NCI-H345 (cell line): ENCODE measurements around the gene PSMG3.

Source experiments
- DNase-seq: peaks from one replicate; lab custom pipeline; 2025; lab: John Stamatoyannopoulos, UW

Gene PSMG3, protein sequence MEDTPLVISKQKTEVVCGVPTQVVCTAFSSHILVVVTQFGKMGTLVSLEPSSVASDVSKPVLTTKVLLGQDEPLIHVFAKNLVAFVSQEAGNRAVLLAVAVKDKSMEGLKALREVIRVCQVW

DNA sequence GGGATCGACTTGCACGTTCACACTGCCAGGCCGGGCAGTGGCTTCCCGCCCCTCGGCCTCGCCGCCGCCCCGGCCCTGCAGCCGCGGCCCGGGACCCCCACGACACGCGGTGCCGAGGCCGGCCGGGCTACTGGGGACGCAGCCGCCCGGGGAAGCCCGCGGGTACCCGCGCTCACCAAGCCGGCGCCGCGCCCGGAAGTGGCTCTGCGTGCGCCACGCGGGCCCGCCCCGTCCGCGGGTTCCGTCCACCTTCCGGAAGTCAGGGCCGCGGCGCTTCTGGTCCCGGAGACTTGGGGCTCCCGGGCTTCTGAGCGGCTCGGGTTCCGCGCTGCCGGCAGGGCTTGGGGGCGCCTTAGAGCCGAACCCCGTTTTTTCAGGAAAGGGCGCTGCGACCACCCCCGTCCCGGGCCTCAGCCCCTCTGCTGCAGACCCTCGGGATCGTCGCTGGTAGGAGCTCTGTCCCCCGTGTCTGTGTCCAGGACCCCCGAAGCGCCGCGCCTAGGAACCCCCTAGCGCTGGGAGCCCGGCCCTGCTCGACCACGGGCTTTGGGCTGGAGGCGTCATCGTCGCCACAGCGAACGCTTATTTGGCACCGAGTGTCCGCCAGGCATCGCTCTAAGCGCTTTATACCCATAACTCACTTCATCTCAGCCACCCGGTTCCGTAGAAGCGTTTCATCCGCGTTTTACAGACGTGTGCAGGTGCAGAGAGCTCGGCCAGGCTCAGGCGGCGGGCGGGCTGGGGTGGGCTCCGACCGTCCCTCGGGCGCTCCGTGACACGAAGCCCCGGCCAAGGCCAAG, at the start of gene PSMG3:
Gene PSMG3 (minus strand): TSS at position 200 of the 800 bp plus-strand sequence. CDS start 693 bp downstream, outside the sequence.
- DNase-seq: peak; percentile 93

DNA sequence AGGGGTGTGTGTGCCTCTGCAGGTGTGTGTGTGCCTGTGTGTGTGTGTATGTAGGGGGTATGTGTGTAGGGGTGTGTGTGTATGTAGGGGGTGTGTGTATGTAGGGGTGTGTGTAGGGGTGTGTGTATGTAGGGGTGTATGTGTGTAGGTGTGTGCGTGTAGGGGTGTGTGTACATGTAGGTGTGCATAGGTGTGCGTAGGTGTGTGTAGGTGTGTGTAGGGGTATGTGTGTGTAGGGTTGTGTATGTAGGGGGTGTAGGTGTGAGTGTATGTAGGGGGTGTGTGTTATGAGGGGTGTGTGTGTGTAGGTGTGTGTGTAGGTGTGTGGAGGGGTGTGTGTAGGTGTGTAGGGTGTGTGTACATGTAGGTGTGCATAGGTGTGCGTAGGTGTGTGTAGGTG, 48.6 kb upstream of the PSMG3 start:
- no peak for DNase-seq

DNA sequence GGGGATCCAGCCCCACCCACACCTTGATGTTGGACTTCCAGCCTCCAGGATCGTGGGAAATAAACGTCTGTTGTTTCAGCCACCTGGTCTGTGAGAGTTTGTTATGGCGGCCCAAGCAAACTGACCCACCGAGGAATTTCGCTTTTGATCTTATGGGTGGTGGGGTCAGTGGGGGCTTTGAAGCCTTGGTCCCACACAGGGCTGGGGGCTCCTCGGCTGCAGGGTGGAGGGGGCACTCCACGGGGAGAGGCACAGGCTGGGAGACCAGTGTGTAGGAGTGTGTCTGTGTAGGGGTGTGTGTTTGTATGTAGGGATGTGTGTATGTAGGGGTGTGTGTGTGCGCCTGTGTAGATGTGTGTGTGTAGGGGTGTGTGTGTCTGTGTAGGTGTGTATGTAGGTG, 48.1 kb upstream of the PSMG3 start:
- no peak for DNase-seq

DNA sequence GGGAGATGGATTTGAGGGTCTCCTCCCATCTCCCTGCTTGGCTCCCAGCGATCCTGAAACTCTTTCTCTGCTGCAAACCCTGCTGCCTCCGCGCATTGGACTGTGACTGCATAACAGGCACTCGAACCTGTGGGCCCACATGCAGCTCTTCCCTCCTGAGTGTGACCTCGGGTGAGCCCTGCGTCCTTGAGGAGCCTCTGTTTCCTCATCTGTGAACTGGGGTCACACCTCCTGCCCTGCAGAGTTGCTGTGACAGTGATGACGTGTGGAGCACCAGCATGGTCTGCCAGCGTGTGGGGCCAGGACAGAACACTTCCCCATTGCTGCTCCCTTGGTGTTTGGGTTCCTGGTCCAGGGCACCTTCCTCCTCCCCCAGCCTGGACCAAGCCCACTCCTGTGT, 46.9 kb upstream of the PSMG3 start:
- DNase-seq: no peak

DNA sequence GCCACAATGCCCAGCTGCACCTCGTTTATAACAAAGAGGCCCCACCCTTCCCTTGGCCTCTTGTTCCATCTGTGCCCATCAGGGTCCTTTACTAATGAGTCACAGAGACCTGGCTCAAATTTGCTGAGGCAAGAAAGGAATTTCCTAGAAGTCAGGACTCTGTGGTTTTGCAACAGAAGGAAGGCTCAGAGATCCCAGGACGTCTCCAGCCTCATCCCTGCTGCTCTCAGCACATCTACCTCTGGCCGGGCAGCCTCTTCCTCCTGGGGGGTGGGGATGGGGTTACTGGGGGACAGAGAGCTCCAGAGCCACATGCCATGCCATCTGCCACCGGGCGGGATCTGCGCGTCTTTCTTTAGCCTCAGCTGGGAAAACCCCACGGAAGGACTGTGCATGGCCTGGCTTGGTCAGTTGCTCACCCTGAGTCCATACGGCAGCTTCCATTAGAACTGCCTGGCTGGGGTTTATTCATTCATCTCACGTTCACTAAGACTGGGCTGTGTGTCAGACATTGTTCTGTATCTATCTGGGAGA, 41.9 kb upstream of the PSMG3 start:
- DNase-seq: no peak

DNA sequence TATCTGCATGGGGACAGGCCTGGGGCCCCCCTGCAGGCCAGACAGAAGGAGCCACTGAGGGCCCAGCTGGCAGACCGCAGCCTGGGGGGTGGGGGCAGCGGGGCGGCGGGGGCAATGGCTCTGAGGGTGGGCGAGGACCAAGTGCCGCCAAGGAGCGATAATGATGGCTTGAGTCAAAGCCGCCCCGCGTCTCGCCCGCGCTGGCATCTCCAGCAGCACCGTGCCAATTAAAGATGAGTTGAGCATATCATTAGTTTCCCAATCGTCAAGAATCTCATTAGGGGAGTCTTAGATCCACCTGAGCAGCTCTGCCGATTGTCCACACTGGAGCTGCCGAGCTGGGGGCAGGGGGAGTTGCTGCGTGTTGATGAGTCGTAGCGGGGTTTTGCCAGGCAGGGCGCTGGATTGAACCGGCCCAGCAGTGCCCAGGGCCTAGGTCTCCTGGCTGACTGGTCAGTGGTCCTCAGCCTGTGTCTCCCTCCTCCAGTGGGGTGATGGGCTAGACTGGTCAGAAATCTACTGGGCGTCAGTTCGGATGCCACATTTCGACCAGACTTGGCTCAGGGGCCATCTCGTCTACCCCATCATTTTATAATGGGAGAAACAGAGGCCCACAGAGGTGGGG, 41.0 kb upstream of the PSMG3 start:
- DNase-seq: no peak

DNA sequence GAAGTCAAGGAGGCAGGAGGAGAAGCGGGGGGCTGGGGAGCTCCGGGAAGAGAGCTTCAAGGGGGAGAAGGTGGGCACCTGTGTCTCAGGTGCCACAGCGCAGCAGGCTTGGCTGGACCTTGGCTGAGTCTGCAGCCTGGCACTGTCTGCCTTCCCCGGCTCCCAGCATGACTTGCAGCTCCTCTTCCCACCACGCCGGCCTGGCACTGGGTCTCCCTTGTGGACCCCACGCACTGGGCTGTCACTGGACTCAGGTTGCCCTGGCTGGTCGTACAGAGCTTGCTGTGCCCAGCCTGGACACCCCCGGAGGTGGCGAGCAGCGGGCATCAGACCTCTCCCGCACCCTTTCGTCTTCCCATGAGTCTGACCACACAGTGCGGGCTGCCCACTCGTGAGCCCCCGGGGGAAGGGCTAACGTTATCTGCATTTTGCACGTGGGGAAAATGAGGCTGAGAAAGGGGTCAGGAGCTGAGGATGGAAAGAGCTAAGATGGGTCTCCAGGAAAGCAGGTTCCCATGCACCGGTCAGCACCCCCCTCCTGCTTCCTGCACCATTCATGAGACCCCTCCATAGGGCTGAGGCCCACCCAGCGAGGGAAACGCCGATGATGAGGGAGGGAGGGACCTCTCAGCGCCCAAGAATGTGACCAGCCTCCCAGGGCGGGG, 40.3 kb upstream of the PSMG3 start:
- DNase-seq: no peak

DNA sequence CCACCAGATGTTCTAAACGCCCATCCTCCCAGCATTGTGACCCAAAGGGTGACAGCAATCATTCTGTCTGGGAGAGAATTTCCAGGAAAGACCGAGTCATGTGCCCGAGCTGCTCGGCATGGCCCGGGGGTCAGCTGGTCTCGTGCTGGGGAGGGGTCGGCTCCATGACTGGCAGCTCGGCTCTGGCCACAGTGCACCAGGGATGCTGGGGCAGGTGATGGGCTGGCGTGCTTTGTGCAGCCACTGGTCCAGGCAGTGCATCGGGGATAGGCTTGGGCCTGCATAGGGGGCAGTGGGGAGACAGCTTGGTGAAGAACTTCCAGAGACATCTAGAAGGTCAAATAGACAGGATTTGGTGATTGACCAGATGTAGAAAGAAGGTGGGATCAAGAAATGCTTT, 39.2 kb upstream of the PSMG3 start:
- DNase-seq: no peak

DNA sequence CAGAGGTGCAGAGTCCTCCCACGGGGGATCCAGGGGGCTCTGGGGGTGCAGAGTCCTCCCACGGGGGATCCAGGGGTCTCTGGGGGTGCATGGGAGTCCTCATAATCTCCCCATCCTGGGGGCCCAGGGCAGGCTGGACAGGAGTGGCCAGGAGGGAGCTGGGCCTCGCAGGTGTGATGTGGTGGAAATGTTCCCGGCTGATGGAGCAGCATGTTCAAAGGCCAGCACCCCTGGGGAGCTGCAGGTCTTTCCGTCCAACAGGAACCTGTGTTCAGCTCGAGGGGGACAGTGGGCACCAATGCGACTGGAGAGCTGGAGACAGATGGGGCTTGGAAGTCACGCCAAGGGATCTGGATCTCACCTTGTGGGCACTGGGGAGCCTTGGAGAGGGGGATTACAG, 38.5 kb upstream of the PSMG3 start:
- DNase-seq: no peak

DNA sequence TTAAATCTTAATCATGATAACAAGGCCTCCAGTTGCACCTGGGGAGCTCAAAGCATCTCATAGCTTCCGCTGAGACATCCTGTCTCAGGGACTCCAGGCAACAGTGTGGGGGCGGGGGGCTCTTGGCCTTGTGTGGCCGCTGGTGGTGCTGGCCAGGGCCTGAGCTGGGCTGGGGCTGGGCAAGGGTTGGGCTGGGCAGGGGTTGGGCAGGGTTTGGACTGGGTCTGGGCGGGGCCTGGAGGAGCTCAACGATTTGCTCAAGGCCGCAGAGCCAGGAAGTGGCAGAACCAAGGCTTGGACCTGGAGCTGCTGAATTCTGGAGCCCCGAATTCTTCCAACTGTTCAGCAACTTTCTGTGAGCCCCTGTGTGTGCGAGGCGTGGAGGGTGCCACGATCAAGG, 37.9 kb upstream of the PSMG3 start:
- DNase-seq: no peak

DNA sequence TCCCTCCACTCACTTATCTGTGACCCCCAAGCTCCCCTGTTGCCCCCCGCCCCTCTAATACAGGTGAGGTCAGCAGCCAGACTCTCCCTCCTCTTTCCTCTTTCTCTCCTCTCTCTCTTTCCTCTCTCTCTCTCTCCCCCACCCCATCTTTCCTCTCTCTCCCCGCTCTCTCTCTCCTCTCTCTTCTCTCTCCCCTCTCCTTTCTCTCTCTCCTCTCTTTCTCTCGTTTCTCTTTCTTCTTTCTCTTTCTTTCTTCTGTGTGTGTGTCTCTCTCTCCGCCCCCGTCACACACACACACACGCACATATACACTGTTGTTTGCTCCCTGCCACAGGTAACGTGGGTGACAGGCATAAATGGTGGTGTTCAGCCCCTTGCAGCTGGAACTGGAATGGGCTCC, 37.2 kb upstream of the PSMG3 start:
- no peak for DNase-seq

DNA sequence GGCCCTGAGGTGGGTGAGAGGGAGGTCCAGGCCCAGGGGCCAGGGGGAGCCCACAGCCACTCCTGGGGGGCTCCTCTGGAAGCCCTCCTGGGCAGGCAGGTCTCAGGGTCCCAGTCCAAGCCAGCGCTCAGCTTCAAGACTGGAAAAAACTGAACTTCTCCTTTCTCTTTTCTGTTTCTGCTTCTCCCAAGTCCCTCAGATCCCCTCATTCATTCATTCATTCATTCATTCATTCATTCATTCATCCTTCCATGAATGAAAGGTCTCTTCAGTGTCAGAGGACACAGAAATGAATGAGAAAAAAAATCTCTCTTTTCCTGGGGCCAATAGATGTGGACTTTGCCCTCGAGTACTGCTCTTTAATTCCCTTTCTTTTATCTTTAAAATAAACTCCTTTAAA, 34.6 kb upstream of the PSMG3 start:
- DNase-seq: no peak

DNA sequence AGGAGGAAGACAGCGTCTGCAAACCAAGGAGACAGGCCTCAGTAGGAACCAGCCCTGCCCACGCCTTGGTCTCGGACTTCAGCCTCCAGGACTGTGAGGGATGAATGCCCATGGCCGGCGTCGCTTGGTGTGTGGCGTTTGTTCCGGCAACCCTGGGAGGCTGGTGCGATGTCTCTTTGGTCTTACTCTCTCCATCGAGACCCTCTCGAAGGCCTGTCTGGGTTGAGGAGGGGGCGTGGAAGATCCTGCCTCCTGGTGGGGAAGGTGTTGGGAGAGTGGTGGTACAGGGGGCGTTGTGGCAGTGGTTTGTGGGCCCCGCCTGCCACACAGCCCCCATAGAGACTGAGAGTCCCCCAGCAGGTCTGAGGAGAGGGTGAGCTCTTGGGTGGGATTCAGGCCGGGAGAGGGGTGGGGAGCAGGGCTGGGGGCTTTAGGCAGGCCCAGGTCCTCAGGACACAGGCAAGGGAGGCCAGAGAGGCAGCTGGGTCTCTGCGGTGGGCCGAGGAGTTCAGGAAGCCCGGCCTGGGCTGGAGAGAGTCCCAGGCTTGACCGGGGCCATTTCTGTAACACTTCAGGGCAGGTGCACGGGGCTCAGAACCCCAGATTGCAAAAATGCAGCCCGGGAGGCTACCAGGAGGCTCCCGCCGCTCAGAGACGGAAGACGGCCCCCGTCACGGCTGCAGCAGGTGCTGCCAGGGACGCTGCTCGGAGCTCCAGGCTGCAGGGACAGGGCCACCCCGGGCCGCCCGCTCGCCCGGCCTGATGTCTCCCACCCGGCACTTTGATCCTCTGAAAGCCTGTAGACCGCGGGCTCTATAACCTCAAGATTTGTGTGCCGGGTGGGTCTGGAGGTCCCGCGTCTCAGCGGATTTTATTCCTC, 33.8 kb upstream of the PSMG3 start:
- DNase-seq: no peak

DNA sequence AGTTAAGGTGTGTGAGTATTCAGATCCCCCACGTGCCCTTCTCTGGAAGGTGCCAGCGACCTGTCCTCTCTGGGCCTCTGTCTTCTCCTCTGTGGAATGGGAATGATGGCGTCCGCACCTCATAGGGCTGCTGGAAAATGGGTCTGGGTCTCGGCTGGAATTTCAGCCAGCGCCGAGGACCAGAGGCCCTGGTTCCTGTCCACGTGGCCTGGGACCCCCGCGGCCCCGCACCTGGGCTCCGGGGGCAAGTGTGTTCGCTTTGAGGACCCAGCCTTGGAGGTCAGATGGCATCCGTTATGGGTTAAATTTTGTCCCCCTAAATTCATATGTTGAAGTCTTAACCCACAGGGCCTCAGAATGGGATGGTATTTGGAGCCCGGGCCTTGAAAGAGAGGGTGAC, 32.6 kb upstream of the PSMG3 start:
- DNase-seq: no peak

DNA sequence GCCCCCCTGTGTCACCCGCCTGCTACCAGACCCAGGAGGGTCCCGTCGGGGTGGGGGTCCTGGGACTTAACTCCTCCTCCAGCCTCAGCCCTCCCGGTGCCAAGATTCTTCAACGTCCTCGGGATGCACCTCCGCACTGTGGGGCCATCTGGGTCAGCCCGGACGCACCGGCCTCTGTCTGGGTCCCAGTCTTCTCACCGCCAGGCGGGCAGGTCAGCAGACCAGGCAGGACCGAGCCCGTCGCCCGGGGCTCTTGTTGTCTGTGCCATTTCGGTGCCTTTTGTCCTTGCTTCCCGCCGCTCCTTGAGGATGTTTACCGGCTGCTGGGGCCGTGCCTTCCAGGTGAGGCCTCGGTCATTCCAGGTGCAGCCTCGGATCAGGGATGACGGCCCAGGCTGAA, 32.1 kb upstream of the PSMG3 start:
- DNase-seq: no peak

DNA sequence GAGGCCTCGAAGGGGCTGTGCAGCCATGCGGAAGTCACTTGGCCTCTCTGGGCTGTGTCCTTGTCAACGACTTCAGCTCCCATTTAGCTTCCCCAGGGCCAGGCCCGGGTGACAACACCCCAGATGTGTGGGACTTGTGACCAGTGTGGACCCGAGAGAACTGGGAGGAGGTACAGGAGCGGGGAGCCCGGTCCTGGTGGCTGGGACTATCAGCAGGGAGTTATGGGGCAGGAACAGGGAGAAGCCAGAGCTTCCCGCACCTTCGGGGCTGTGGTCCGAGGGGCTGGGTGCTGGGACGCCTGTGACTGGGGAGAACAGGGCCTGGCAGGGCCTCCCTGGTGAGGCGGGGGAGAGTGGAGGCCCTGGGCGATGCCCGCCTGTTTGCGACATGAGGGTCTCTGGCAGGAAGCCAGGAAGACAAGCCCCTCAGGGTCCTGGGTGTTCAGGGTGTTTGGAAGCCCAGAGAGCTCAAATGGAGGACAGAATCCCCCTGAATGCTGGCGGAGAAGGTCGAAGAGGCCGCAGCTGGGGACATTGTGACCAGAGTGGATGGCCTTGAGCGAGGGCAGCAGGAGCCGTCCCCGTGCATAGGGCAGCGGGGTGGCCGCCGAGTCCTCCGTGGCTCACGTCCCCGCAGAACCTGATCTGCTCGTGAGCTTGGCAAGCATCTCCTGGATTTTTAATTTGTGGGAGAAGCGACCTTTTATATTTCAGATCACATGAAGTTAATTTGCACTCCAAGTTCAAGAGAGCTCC, 30.0 kb upstream of the PSMG3 start:
- DNase-seq: no peak

DNA sequence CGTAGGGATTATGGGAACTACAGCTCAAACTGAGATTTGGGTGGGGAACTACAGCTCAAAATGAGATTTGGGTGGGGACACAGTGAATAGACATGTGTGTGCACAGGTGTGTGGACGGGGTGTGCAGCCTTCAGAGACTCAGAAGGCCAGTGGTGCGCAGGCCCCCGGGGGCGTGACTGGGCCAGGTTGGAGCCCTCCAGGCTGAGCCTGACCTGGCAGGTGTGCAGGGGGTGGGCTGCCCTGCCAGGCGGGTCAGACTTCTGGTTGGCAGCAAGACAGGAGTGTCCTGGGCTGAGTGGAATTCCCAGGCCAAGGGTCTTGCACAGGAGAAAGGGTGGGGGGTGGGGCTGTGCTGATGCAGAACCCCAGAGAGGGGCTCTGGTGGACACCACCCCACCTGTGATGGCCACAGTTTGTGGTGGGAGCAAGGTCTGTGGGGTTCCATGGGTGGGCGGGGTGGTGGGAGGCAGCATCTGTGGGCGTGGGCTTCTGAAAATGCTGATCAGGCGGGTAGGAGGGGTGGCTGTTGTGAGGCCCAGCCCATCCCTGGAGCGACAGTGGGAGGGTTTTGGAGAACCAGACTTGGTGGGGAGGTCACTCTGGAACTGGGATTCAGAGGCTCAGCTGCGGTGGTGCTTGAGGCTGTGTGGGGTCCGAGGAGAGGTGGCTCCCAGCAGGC, 29.3 kb upstream of the PSMG3 start:
- no peak for DNase-seq

DNA sequence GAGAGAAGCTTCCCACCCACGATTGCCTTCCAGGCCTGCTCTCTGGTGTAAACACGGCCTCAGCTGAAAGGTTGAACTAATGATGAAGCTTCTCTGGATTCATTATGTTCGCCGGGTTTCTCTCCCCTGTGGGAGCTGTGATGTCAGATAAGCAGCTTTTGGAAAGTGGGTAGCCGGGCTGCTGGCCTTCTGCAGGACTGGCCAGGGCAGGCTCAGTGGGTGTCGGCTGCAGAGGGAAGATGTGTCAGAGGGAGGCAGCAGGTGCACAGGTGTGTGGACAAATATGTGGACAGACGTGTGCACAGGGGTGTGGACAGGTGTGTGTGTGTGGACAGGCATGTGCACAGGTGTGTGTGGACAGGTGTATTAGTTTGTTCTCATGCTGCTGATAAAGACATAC, 28.5 kb upstream of the PSMG3 start:
- DNase-seq: no peak

DNA sequence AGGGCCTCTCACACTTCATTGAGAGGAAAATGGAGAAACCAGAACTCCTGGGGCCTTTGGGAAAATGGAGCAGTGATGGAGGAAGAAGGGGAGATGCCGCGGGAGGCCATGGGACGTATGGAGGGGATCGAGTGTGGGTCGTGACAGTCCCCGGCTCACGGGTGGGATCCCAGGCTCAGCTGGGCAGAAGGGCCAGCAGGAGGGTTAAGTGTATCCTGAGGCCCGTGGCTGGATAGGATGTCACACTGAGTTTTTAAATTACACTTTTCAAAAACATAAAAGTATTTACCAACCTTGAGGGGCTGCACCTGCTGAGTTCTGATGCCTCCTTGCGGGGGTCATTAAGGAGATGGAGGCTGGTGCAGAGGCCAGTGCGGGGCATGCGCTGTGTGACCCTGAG, 28.0 kb upstream of the PSMG3 start:
- no peak for DNase-seq

DNA sequence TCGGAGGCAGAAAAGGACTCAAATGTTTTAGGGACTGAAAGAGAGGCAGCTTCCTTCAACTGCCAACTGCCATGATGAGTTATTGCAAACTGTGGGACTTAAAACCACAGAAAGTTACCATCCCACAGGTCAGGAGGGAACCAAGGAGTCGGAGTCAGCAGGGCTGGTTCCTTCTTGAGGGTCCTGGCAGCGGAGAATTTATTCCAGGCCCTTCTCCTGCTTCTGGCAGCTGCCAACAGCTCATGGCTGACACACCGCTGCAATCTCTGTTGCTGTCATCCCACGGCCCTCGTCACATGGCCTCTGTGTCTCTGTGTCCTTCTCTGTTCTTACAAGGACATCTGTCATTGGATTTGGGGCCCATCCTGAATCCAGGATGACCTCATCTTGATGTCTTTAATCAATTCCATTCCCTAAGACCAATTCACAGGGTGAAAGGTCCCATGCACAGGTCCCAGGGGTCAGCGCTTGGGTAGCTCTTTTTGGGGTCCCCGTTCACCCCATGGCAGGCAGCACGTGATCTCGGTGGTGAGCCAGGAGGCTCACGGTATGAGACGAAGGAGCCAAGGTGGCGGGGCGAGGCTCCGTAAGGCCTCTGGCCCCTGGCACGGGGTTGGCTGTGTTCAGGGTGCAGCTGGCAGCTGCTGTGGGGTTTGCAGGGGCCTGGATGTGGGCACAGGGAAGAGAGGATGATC, 27.4 kb upstream of the PSMG3 start:
- no peak for DNase-seq
